B cell (primary cell): ENCODE measurements around the gene DPYD. TPM values are rescaled to one million over a fixed set of nuclear protein-coding genes. Genes with fewer than 3 reads are reported as not detected.

Experiments used
- ATAC-seq: fragments of 200-7000 bp; cut with Tn5 transposase; one replicate; pipeline ENCODE4 v1.10.0; 2021; ENCODE audit warnings: low read depth, mild to moderate bottlenecking, moderate number of reproducible peaks, moderate library complexity
- CTCF ChIA-PET: fragments of 350-600 bp; sonication (Branson Sonifier 250); formaldehyde crosslinking; loops from one replicate; lab custom pipeline; 2021; ENCODE audit warnings: antibody characterized with exemption, inconsistent platforms; lab: Charles Lee
- POLR2A ChIA-PET: fragments of 350-600 bp; sonication (Branson Sonifier 250); formaldehyde crosslinking; loops from one replicate; lab custom pipeline; 2021; ENCODE audit warnings: antibody characterized with exemption; lab: Charles Lee
- DNase-seq: peaks from one replicate; pipeline ENCODE4 v3.0.0; 2013
- H2AFZ ChIP-seq: 2 replicates; pipeline ENCODE4 v1.6.1; 2012; ENCODE audit warnings: mild to moderate bottlenecking, low read depth, low read length; ENCODE audit not compliant: insufficient read depth, poor library complexity, severe bottlenecking
- H3K27ac ChIP-seq, 2 donors: 1 replicate in 1 of 2; 2 replicates in 1 of 2; pipeline ENCODE4 v1.5.1; 2012 to 2013; ENCODE audit warnings: low read length in 2 of 2, mild to moderate bottlenecking in 2 of 2, moderate library complexity in 1 of 2
- H3K27me3 ChIP-seq, 4 experiments: fragments of 200-600 bp in 1 of 4; sonication (generic) in 1 of 4; replicated peaks in 1 of 4; 1 replicate in 2 of 4; 2 replicates in 2 of 4; pipeline versions ENCODE4 v1.6.1 to v1.7.0; 2013 to 2016; ENCODE audit warnings: low read length in 3 of 4, mild to moderate bottlenecking in 2 of 4, mixed read lengths in 1 of 4, moderate library complexity in 1 of 4; ENCODE audit not compliant: insufficient read depth in 4 of 4, control insufficient read depth in 3 of 4; ENCODE audit errors: control extremely low read depth in 1 of 4
- H3K36me3 ChIP-seq, 2 experiments: replicated peaks in 1 of 2; 1 replicate in 1 of 2; 2 replicates in 1 of 2; pipeline versions ENCODE4 v1.6.1 to v1.7.1; 2013; ENCODE audit warnings: low read length in 1 of 2; ENCODE audit not compliant: insufficient read depth in 2 of 2, control insufficient read depth in 1 of 2; ENCODE audit errors: control extremely low read depth in 1 of 2, extremely low read depth in 1 of 2
- H3K4me1 ChIP-seq, 2 donors: fragments of 200-600 bp in 1 of 2; sonication (generic) in 1 of 2; 1 replicate in 1 of 2; 2 replicates in 1 of 2; pipeline versions ENCODE4 v1.5.1 to v1.6.1; 2013 to 2017; ENCODE audit warnings: low read length in 2 of 2; ENCODE audit not compliant: control insufficient read depth in 2 of 2, insufficient read depth in 2 of 2
- H3K4me2 ChIP-seq: replicated peaks from 2 replicates; pipeline ENCODE3; 2012; ENCODE audit warnings: mild to moderate bottlenecking, low read depth, low read length; ENCODE audit not compliant: poor library complexity, severe bottlenecking
- H3K4me3 ChIP-seq, 5 experiments: fragments of 200-600 bp in 1 of 5; sonication (generic) in 1 of 5; 1 replicate in 3 of 5; 2 replicates in 2 of 5; pipeline versions ENCODE4 v1.5.1 to v1.7.0; 2011 to 2016; ENCODE audit warnings: low read length in 4 of 5, mild to moderate bottlenecking in 4 of 5, low read depth in 2 of 5, control low read depth in 1 of 5, moderate library complexity in 1 of 5; ENCODE audit not compliant: insufficient read depth in 1 of 5; ENCODE audit errors: control extremely low read depth in 1 of 5, extremely low read depth in 1 of 5
- H3K79me2 ChIP-seq: fragments of 200-600 bp; sonication (generic); one replicate; pipeline ENCODE4 v1.6.0; 2016; ENCODE audit warnings: low read length; ENCODE audit not compliant: control insufficient read depth, insufficient read depth
- H3K9ac ChIP-seq: fragments of 200-600 bp; sonication (generic); 2 replicates; pipeline ENCODE4 v1.6.1; 2017; ENCODE audit warnings: mild to moderate bottlenecking, low read length, moderate library complexity
- H3K9me3 ChIP-seq, 3 donors: one replicate each; pipeline versions ENCODE4 v1.6.1 to v1.7.1; 2013; ENCODE audit warnings: low read length in 2 of 3; ENCODE audit not compliant: control insufficient read depth in 2 of 3, insufficient read depth in 1 of 3; ENCODE audit errors: control extremely low read depth in 1 of 3
- H4K20me1 ChIP-seq: 2 replicates; pipeline ENCODE4 v1.6.0; 2012; ENCODE audit warnings: mild to moderate bottlenecking, low read length; ENCODE audit not compliant: insufficient read depth, control insufficient read depth, poor library complexity, severe bottlenecking
- H3K27ac Mint-ChIP-seq: one replicate; pipeline ENCODE4 v1.8.0; 2021; ENCODE audit warnings: mixed read lengths
- H3K27me3 Mint-ChIP-seq: one replicate; pipeline ENCODE4 v1.8.0; 2021; ENCODE audit warnings: mixed read lengths
- H3K4me1 Mint-ChIP-seq: one replicate; pipeline ENCODE4 v1.8.0; 2021; ENCODE audit warnings: mixed read lengths
- H3K4me3 Mint-ChIP-seq: one replicate; pipeline ENCODE4 v1.8.0; 2021; ENCODE audit warnings: mixed read lengths
- H3K9me3 Mint-ChIP-seq: one replicate; pipeline ENCODE4 v1.8.0; 2022; ENCODE audit warnings: mixed read lengths; ENCODE audit not compliant: insufficient read depth
- EZH2 ChIP-seq: IDR thresholded peaks from 2 replicates; pipeline ENCODE4 v1.6.1; 2012; ENCODE audit warnings: borderline replicate concordance, low read depth, mild to moderate bottlenecking, moderate library complexity, low read length; ENCODE audit not compliant: insufficient read depth, poor library complexity, severe bottlenecking
- WGBS: methylation state at CpG from one replicate; pipeline ENCODE4 v1.1.5; 2013; ENCODE audit warnings: missing lambda C conversion rate; ENCODE audit not compliant: insufficient coverage; 5-methylcytosine and 5-hydroxymethylcytosine counted together
- intact Hi-C: fragments of 100-400 bp; cut with micrococcal nuclease; formaldehyde crosslinking; loops from one replicate; pipeline ENCODE4 v1.10.0; 2022
- polyA plus RNA-seq: library from polyadenylated mRNA; depleted of rRNA; stranded (reverse); fragments of >200 nt; gene quantifications from 2 replicates; pipeline ENCODE4 v1.2.3, GENCODE V29; 2012
- total RNA-seq, 2 donors: library from RNA; stranded (reverse); fragments of 120-200 nt in 1 of 2; gene quantifications; 1 replicate in 1 of 2; 2 replicates in 1 of 2; pipeline versions ENCODE4 v1.2.3 to v1.2.4, GENCODE V29; 2013 to 2022
- TF ChIP-seq, protein P1 (sequence below): fragments of 200-600 bp; IDR thresholded peaks from one replicate; pipeline ENCODE4 v1.8.0; 2022; ENCODE audit warnings: antibody characterized with exemption, mild to moderate bottlenecking

DPYD gene
- total and polyA plus RNA-seq, 2 donors (not counting 1 experiment from before 2014, with no cell fraction given), result 4.2 to 19.0 TPM

DNA sequence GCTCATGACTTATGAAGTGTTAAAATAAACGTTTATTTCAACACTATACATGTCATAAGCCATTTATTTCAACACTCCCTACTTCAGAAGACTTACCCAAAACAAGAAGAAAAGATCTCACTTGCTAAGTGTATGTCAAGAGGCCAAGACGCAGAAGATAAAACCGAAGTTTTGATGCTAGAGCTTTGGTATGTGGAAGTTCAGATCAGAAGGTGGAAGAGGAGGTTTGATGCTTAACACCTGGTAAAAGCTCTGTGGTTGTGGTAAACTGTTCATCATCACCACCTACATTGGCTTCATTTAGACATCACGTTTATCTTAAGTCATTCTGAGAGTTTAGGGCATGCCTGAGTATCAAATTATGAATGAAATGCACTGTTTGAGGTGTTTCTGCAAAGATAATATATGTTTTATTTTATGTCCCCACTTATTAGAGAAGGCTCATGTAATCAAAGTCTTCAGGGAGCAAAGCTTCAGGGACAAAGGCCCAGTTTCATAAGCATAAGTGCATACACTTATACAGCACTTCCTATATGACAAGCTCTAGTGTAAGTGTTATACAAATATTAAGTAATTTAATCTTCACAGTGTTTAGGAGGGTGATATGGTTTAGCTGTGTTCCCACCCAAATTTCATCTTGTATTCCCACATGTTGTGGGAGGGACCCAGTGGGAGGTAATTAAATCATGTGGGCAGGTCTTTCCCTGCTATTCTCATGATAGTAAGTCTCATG lies 665.9 kb downstream of the DPYD start:
- Histone ChIP-seq H3K9me3 (no peaks in the 10 kb centered on the region), H2AFZ (no peak overlapping the region), H3K27me3 (no peaks in the 10 kb centered on the region), H3K79me2 (no peaks in the 10 kb centered on the region), H3K9ac (no peak overlapping the region), H3K36me3 (no peaks in the 10 kb centered on the region), H3K4me1 (no peaks in the 10 kb centered on the region), H4K20me1 (no peaks in the 10 kb centered on the region), H3K4me2 (no peak overlapping the region), H3K4me3 (no peak overlapping the region), H3K27ac (no peak overlapping the region)
- ATAC-seq (no peak), DNase-seq (no peak)
- no CpG with 5 or more reads among the region's 4 CpGs for WGBS
- Mint-ChIP-seq H3K4me3 (no peak overlapping the region), H3K4me1 (no peaks in the 10 kb centered on the region), H3K9me3 (no peaks in the 10 kb centered on the region), H3K27me3 (no peaks in the 10 kb centered on the region), H3K27ac (no peak overlapping the region)
- TF ChIP-seq, protein P1, sequence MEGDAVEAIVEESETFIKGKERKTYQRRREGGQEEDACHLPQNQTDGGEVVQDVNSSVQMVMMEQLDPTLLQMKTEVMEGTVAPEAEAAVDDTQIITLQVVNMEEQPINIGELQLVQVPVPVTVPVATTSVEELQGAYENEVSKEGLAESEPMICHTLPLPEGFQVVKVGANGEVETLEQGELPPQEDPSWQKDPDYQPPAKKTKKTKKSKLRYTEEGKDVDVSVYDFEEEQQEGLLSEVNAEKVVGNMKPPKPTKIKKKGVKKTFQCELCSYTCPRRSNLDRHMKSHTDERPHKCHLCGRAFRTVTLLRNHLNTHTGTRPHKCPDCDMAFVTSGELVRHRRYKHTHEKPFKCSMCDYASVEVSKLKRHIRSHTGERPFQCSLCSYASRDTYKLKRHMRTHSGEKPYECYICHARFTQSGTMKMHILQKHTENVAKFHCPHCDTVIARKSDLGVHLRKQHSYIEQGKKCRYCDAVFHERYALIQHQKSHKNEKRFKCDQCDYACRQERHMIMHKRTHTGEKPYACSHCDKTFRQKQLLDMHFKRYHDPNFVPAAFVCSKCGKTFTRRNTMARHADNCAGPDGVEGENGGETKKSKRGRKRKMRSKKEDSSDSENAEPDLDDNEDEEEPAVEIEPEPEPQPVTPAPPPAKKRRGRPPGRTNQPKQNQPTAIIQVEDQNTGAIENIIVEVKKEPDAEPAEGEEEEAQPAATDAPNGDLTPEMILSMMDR, result no peak
- no peak for TF ChIP-seq EZH2
- CTCF ChIA-PET, result no interaction called here
- intact Hi-C loops, result no loop called here
- POLR2A ChIA-PET, result no interaction called here

DNA sequence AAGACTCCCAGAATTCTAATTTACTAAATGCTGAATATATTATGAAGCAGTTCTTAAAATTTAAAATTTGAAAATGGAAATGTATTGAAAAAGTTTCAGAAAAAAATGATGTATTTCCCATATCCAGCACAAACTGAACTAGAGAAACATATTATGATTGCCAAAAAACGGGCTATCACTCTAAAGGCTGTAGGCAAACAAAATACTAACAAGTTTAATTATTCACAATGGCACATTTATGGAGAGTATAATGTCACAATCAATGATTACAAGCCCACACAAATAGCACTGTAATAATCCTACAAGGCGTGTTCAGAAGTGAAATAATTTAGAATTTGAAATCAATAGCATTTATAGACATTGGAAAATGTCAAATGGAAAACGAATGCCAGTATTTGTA lies 667.9 kb downstream of the DPYD start:
- Mint-ChIP-seq H3K9me3 (no peaks in the 10 kb centered on the region), H3K27ac (no peak overlapping the region), H3K4me3 (no peak overlapping the region), H3K27me3 (no peaks in the 10 kb centered on the region), H3K4me1 (no peaks in the 10 kb centered on the region)
- no peaks in the 10 kb centered on the region for H3K79me2 ChIP-seq
- peaks cover 0 to 1% (median 0%) of the 10 kb centered on the region in 3 donors for H3K9me3 ChIP-seq
- H3K27me3 ChIP-seq, result no peaks in the 10 kb centered on the region
- intact Hi-C loops, result no loop called here
- ATAC-seq, result no peak
- H4K20me1 ChIP-seq, result no peaks in the 10 kb centered on the region
- ChIA-PET CTCF (interaction anchor here (1.9 kb wide), 1 partner anchor 9 kb away, joined by 4 read pairs; no protein-coding TSS in a partner anchor), POLR2A (no interaction called here)
- no peak overlapping the region for H3K9ac ChIP-seq
- H3K36me3 ChIP-seq, result no peaks in the 10 kb centered on the region
- TF ChIP-seq, protein P1, result no peak
- TF ChIP-seq EZH2, result no peak
- no peak overlapping the region for H3K4me2 ChIP-seq
- no peak overlapping the region for H3K4me3 ChIP-seq
- DNase-seq, result no peak
- no peak overlapping the region for H2AFZ ChIP-seq
- no CpG with 5 or more reads among the region's 3 CpGs for WGBS
- H3K27ac ChIP-seq, result no peak overlapping the region
- H3K4me1 ChIP-seq, result no peaks in the 10 kb centered on the region
